Measurements from ENCODE around the gene TACO1.

DNA sequence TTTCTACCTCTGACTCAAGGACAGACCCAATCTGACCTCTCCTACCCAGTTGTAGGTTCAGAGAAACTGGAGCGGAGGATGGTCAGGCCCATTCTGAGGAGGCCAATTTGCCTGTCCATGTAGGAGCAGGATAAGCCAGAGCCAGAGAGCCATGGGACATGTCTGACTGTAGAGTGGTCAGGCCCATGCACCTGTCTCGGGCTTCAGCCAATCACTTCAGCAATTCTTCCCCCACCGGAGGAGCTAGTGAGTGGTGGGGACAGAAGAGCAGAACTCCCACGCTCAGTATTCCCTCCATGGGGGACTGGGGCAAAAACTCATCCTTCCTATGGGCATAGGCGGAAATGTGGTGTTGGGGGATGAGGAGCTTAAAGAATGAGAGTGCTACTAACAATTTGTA is 36.1 kb upstream of the TACO1 start:
- TF ChIP-seq POLR2A (IDR thresholded peaks at IDR 0.05) (no peak), POLR2AphosphoS5 (IDR thresholded peaks at IDR 0.05) (no peak)
- TF ChIP-seq, protein P1, sequence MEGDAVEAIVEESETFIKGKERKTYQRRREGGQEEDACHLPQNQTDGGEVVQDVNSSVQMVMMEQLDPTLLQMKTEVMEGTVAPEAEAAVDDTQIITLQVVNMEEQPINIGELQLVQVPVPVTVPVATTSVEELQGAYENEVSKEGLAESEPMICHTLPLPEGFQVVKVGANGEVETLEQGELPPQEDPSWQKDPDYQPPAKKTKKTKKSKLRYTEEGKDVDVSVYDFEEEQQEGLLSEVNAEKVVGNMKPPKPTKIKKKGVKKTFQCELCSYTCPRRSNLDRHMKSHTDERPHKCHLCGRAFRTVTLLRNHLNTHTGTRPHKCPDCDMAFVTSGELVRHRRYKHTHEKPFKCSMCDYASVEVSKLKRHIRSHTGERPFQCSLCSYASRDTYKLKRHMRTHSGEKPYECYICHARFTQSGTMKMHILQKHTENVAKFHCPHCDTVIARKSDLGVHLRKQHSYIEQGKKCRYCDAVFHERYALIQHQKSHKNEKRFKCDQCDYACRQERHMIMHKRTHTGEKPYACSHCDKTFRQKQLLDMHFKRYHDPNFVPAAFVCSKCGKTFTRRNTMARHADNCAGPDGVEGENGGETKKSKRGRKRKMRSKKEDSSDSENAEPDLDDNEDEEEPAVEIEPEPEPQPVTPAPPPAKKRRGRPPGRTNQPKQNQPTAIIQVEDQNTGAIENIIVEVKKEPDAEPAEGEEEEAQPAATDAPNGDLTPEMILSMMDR (IDR thresholded peaks at IDR 0.05 in 8 of 11, conservative IDR thresholded peaks at IDR 0.05 in 3 of 11) = no peak
